ENCODE results near the gene FAM53A.
"Not testable (repeated sequence)": the region's sequence is repeated elsewhere in the genome, so short reads cannot be mapped to it uniquely, and the experiment has no call there.

Gene FAM53A

GRCh38 chr4:1690698-1691097, 6.6 kb upstream of the FAM53A start:
- no peak for FAIRE-seq
- DNase-seq (ENCODE audit: insufficient read length, low spot score): no peak

- DNase-seq (ENCODE audit: insufficient read length, low spot score): no peak
- no peak for FAIRE-seq
Measured at GRCh38 chr4:1686440-1687036, 2.4 kb upstream of the FAM53A start.

GRCh38 chr4:1685235-1686150, 1.4 kb upstream of the FAM53A start:
- DNase-seq (ENCODE audit: insufficient read length, low spot score) (no peak), FAIRE-seq (no peak)

- no peak for DNase-seq (ENCODE audit: insufficient read length, low spot score)
- FAIRE-seq: no peak
Measured at GRCh38 chr4:1684506-1685234, 557 bp upstream of the FAM53A start.

- no peak for DNase-seq (ENCODE audit: insufficient read length, low spot score)
- peak; percentile 86 for FAIRE-seq
Measured at GRCh38 chr4:1683261-1683735, 815 bp downstream of the FAM53A start.

- DNase-seq (ENCODE audit: insufficient read length, low spot score) (no peak), FAIRE-seq (no peak)
Measured at GRCh38 chr4:1682860-1683259, 1.3 kb downstream of the FAM53A start.

- no peak for DNase-seq (ENCODE audit: insufficient read length, low spot score)
- no peak for FAIRE-seq
Measured at GRCh38 chr4:1678244-1678643, 5.9 kb downstream of the FAM53A start.

GRCh38 chr4:1676605-1677525, 7.2 kb downstream of the FAM53A start:
- FAIRE-seq (no peak), DNase-seq (ENCODE audit: insufficient read length, low spot score) (no peak)

GRCh38 chr4:1675802-1676137, 8.3 kb downstream of the FAM53A start:
- FAIRE-seq (no peak), DNase-seq (ENCODE audit: insufficient read length, low spot score) (no peak)

GRCh38 chr4:1675136-1675801, 8.8 kb downstream of the FAM53A start:
- DNase-seq (ENCODE audit: insufficient read length, low spot score) (no peak), FAIRE-seq (no peak)

- no peak for DNase-seq (ENCODE audit: insufficient read length, low spot score)
- no peak for FAIRE-seq
Measured at GRCh38 chr4:1674682-1675081, 9.4 kb downstream of the FAM53A start.

GRCh38 chr4:1673671-1674070, 10.4 kb downstream of the FAM53A start:
- FAIRE-seq (no peak), DNase-seq (ENCODE audit: insufficient read length, low spot score) (no peak)

GRCh38 chr4:1671011-1671410, 13.1 kb downstream of the FAM53A start:
- not testable (repeated sequence) for FAIRE-seq; DNase-seq (ENCODE audit: insufficient read length, low spot score)

GRCh38 chr4:1670279-1670678, 13.8 kb downstream of the FAM53A start:
- FAIRE-seq: no peak
- DNase-seq (ENCODE audit: insufficient read length, low spot score): no peak

- FAIRE-seq: no peak
- DNase-seq (ENCODE audit: insufficient read length, low spot score): no peak
Measured at GRCh38 chr4:1669850-1670249, 14.3 kb downstream of the FAM53A start.

GRCh38 chr4:1669270-1669669, 14.8 kb downstream of the FAM53A start:
- DNase-seq (ENCODE audit: insufficient read length, low spot score) (no peak), FAIRE-seq (no peak)

- DNase-seq (ENCODE audit: insufficient read length, low spot score): no peak
- FAIRE-seq: no peak
Measured at GRCh38 chr4:1668488-1668840, 15.6 kb downstream of the FAM53A start.

- FAIRE-seq: no peak
- DNase-seq (ENCODE audit: insufficient read length, low spot score): no peak
Measured at GRCh38 chr4:1667273-1667672, 16.8 kb downstream of the FAM53A start.

- FAIRE-seq (no peak), DNase-seq (ENCODE audit: insufficient read length, low spot score) (no peak)
Measured at GRCh38 chr4:1666391-1666790, 17.7 kb downstream of the FAM53A start.

GRCh38 chr4:1664141-1664540, 20.0 kb downstream of the FAM53A start:
- FAIRE-seq (no peak), DNase-seq (ENCODE audit: insufficient read length, low spot score) (no peak)

All from GM19239 (cell line).